HepG2 (cell line): ENCODE measurements around the gene SPIRE1. TPM values are rescaled to one million over a fixed set of nuclear protein-coding genes. Genes with fewer than 3 reads are reported as not detected.

Experiments used
- ATAC-seq: fragments of 200-7000 bp; cut with Tn5 transposase; 3 replicates; pipeline ENCODE4 v1.9.1; 2020; ENCODE audit warnings: mild to moderate bottlenecking, moderate library complexity
- BruUV-seq: library from RNA; stranded (reverse); fragments of 400-500 nt; replicated peaks from 2 replicates; lab custom pipeline; 2021; lab: Mats Ljungman, UMichigan
- CTCF ChIA-PET: fragments of 300-600 bp; formaldehyde crosslinking; extraction: SDS; loops from one replicate; lab custom pipeline; 2021; ENCODE audit warnings: low total read pairs, inconsistent platforms, low intra/inter-chr PET ratio; lab: Yijun Ruan, JAX
- POLR2A ChIA-PET: fragments of 350-600 bp; sonication (Branson Sonifier 250); formaldehyde crosslinking; loops from one replicate; lab custom pipeline; 2020; ENCODE audit warnings: antibody characterized with exemption, inconsistent platforms; lab: Yijun Ruan, JAX
- DNase-seq: peaks from one replicate; pipeline ENCODE4 v3.0.0-alpha.2; 2015; ENCODE audit warnings: low spot score
- FAIRE-seq: peaks from 3 replicates; lab custom pipeline; 2011; peaks lifted over from hg19 to GRCh38; lab: Jason Lieb, UNC
- H2AFZ ChIP-seq: one replicate; pipeline ENCODE4 v1.6.1; 2011; ENCODE audit warnings: low read length, inconsistent platforms
- H3K27ac ChIP-seq: fragments of 300-600 bp; 3 replicates; pipeline ENCODE4 v1.8.0; 2011; ENCODE audit warnings: mixed run types, mild to moderate bottlenecking, mixed read lengths, low read length, inconsistent platforms; ENCODE audit not compliant: insufficient read depth; ENCODE audit errors: extremely low read length
- H3K27me3 ChIP-seq, 2 experiments: fragments of 200-600 bp in 1 of 2; 2 replicates in 1 of 2; 3 replicates in 1 of 2; pipeline versions ENCODE4 v1.6.0 to v1.8.0; 2011; ENCODE audit warnings: low read length in 2 of 2, mild to moderate bottlenecking in 2 of 2, moderate library complexity in 2 of 2, inconsistent platforms in 1 of 2; ENCODE audit not compliant: insufficient read depth in 2 of 2, control insufficient read depth in 1 of 2
- H3K36me3 ChIP-seq, 2 experiments: fragments of 200-600 bp in 1 of 2; replicated peaks in 1 of 2; 2 replicates in 1 of 2; 3 replicates in 1 of 2; pipeline versions ENCODE4 v1.5.1 to v1.8.0; 2011; ENCODE audit warnings: low read length in 2 of 2, inconsistent platforms in 1 of 2; ENCODE audit not compliant: insufficient read depth in 2 of 2, control insufficient read depth in 1 of 2
- H3K4me1 ChIP-seq: 2 replicates; pipeline ENCODE4 v1.5.1; 2012; ENCODE audit warnings: low read length, inconsistent platforms; ENCODE audit not compliant: insufficient read depth
- H3K4me2 ChIP-seq: 2 replicates; pipeline ENCODE4 v1.6.0; 2011; ENCODE audit warnings: low read depth, low read length, inconsistent platforms
- H3K4me3 ChIP-seq, 3 experiments: fragments of 200-600 bp in 1 of 3; sonication (generic), shearing (Covaris generic) in 1 of 3; replicated peaks in 1 of 3; 2 replicates each; pipeline ENCODE4 v1.5.1; 2011 to 2016; ENCODE audit warnings: low read length in 3 of 3, inconsistent platforms in 2 of 3, low read depth in 2 of 3, mild to moderate bottlenecking in 2 of 3, control low read depth in 1 of 3, mixed read lengths in 1 of 3; ENCODE audit not compliant: insufficient read depth in 1 of 3
- H3K79me2 ChIP-seq: one replicate; pipeline ENCODE4 v1.6.1; 2011; ENCODE audit warnings: low read length, inconsistent platforms; ENCODE audit not compliant: insufficient read depth
- H3K9ac ChIP-seq: 2 replicates; pipeline ENCODE4 v1.6.0; 2011; ENCODE audit warnings: mild to moderate bottlenecking, low read depth, low read length, inconsistent platforms; ENCODE audit not compliant: insufficient read depth
- H3K9me3 ChIP-seq: 2 replicates; pipeline ENCODE4 v1.5.1; 2012; ENCODE audit warnings: mild to moderate bottlenecking, low read length
- H4K20me1 ChIP-seq: 2 replicates; pipeline ENCODE4 v1.6.0; 2011; ENCODE audit warnings: inconsistent platforms, mild to moderate bottlenecking, low read length, moderate library complexity; ENCODE audit not compliant: insufficient read depth
- ARID3A ChIP-seq: IDR thresholded peaks from 2 replicates; pipeline ENCODE4 v1.6.1; 2012; ENCODE audit warnings: low read depth, low read length, improper control_type of control experiment
- CBX1 ChIP-seq: IDR thresholded peaks from one replicate; pipeline ENCODE4 v1.6.1; 2016; ENCODE audit warnings: antibody characterized with exemption, low read depth
- HMGXB4 ChIP-seq, 2 experiments: sonication (generic) in 1 of 2; formaldehyde crosslinking in 1 of 2; IDR thresholded peaks; 2 replicates each; pipeline versions ENCODE4 v1.4.0 to v1.6.1; 2018 to 2020; ENCODE audit warnings: missing genetic modification reagents in 2 of 2, borderline replicate concordance in 1 of 2, low read depth in 1 of 2, mild to moderate bottlenecking in 1 of 2, missing biosample characterization in 1 of 2
- HOXA7 ChIP-seq: sonication (generic); formaldehyde crosslinking; IDR thresholded peaks from 2 replicates; pipeline ENCODE4 v1.8.1; 2022; ENCODE audit warnings: mild to moderate bottlenecking, missing genetic modification reagents, moderate library complexity
- IRF1 ChIP-seq: sonication (generic); formaldehyde crosslinking; IDR thresholded peaks from 2 replicates; pipeline ENCODE4 v1.4.0; 2020; ENCODE audit warnings: low read depth, mild to moderate bottlenecking, missing genetic modification reagents
- NKX3-1 ChIP-seq: sonication (generic); formaldehyde crosslinking; IDR thresholded peaks from 2 replicates; pipeline ENCODE4 v1.5.0; 2020; ENCODE audit warnings: missing genetic modification reagents
- PAF1 ChIP-seq: IDR thresholded peaks from 2 replicates; pipeline ENCODE4 v1.6.1; 2016; ENCODE audit warnings: missing genetic modification reagents, missing compliant biosample characterization
- RERE ChIP-seq: IDR thresholded peaks from 2 replicates; pipeline ENCODE4 v1.6.1; 2016; ENCODE audit warnings: low read depth, missing genetic modification reagents, missing compliant biosample characterization
- ZMAT5 ChIP-seq: sonication (generic); formaldehyde crosslinking; IDR thresholded peaks from 2 replicates; pipeline ENCODE4 v1.5.0; 2020; ENCODE audit warnings: mild to moderate bottlenecking, low read depth, missing genetic modification reagents, borderline replicate concordance
- ZNF512 ChIP-seq: sonication (generic); formaldehyde crosslinking; IDR thresholded peaks from 2 replicates; pipeline ENCODE4 v1.4.0; 2020; ENCODE audit warnings: mild to moderate bottlenecking, missing genetic modification reagents
- ZNF749 ChIP-seq: sonication (generic); formaldehyde crosslinking; IDR thresholded peaks from 2 replicates; pipeline ENCODE4 v1.8.0; 2022; ENCODE audit warnings: mild to moderate bottlenecking, missing genetic modification reagents, moderate library complexity, borderline replicate concordance
- ZNF761 ChIP-seq: sonication (generic); formaldehyde crosslinking; conservative IDR thresholded peaks from 2 replicates; pipeline ENCODE4 v1.4.0; 2020; ENCODE audit warnings: mild to moderate bottlenecking, missing genetic modification reagents
- WGBS: methylation state at CpG from one replicate; pipeline ENCODE4 v1.1.6; 2017; ENCODE audit warnings: low lambda C conversion rate; 5-methylcytosine and 5-hydroxymethylcytosine counted together
- in situ Hi-C: cut with HindIII; loops from 2 replicates; pipeline ENCODE4 v1.10.0; 2017; ENCODE audit warnings: low pct_unique_long_range_greater_than_20kb; ENCODE audit not compliant: extremely low pct_ligation_motif_present
- intact Hi-C: fragments of 100-400 bp; cut with micrococcal nuclease; formaldehyde crosslinking; loops from one replicate; pipeline ENCODE4 v1.10.0; 2022; ENCODE audit not compliant: unreplicated experiment
- polyA plus RNA-seq, 8 experiments: library from polyadenylated mRNA; depleted of rRNA in 3 of 8; stranded (reverse) in 7 of 8; unstranded in 1 of 8; fragments of >200 nt; fragmentation: Illumina TruSeq in 4 of 8; extraction: Trizol in 4 of 8; gene quantifications; 2 replicates each; pipeline versions ENCODE4 v1.2.1 to v1.2.3, GENCODE V29; 2011 to 2016; ENCODE audit warnings: low read depth in 4 of 8, missing spikeins in 1 of 8, mixed read lengths in 1 of 8; ENCODE audit not compliant: insufficient read depth in 1 of 8
- total RNA-seq, 5 experiments: library from RNA; depleted of rRNA; stranded (reverse); fragments of >200 nt; fragmentation: Illumina TruSeq; extraction: Trizol; gene quantifications; 2 replicates each; pipeline ENCODE4 v1.2.3, GENCODE V29; 2016; ENCODE audit warnings: low read depth in 1 of 5

SPIRE1 gene
- total and polyA plus RNA-seq, 2 of the 13 experiments (the other 11 are each of a cell fraction or from before 2014, with no cell fraction given) = 9.9 to 21.3 TPM

- intact Hi-C loops (no loop called here), in situ Hi-C loops (no loop called here)
- FAIRE-seq = no peak
- no peaks in the 10 kb centered on the region for H4K20me1 ChIP-seq
- peaks cover 31% of the 10 kb centered on the region for H3K4me1 ChIP-seq
- H3K27ac ChIP-seq = no peak overlapping the region
- POLR2A ChIA-PET = interaction anchor here (1.0 kb wide), 1 partner anchor 31 kb away, joined by 3 read pairs; no protein-coding TSS in a partner anchor
- no peak for ATAC-seq
- no peaks in the 10 kb centered on the region for H3K9me3 ChIP-seq
- H3K4me2 ChIP-seq = no peak overlapping the region
- 99% methylated on average over 4 of the region's 4 CpGs for WGBS
- BruUV-seq = no TSS peak
- H2AFZ ChIP-seq = no peak overlapping the region
- no peak for DNase-seq
- H3K4me3 ChIP-seq = no peak overlapping the region
- no peaks in the 10 kb centered on the region for H3K27me3 ChIP-seq
- CTCF ChIA-PET = no interaction called here
- H3K79me2 ChIP-seq = peaks cover 2% of the 10 kb centered on the region
- H3K9ac ChIP-seq = no peak overlapping the region
- peaks cover 2 to 13% of the 10 kb centered on the region in 2 experiments; a peak in 4 of 5 replicates for H3K36me3 ChIP-seq
- TF ChIP-seq PAF1 (CRISPR knock-in tag) (no peak), HMGXB4 (CRISPR knock-in tag; IDR thresholded peaks at IDR 0.05; ENCODE audit: borderline replicate concordance in 1 of 2, low read depth in 1 of 2) (no peak), CBX1 (no peak), ARID3A (no peak), ZNF749 (CRISPR knock-in tag) (no peak), RERE (no peak), ZNF761 (CRISPR knock-in tag) (no peak), HOXA7 (CRISPR knock-in tag) (no peak), IRF1 (CRISPR knock-in tag) (no peak), NKX3-1 (CRISPR knock-in tag) (no peak), ZNF512 (CRISPR knock-in tag) (no peak), ZMAT5 (CRISPR knock-in tag) (no peak)
Observed at GRCh38 chr18:12424252-12424651, 233.7 kb downstream of the SPIRE1 start.
